Activated T-helper 1 cell treated with anti-CD3 and anti-CD28 coated beads, Interleukin-12 subunit alpha, Interleukin-12 subunit beta, Interleukin-2, Interleukin-4 antibody, amounts not matched to agents 30 ng/mL and 10 ng/mL and 1 ng/mL, durations not matched to agents 14 hours and 24 hours and 36 hours (primary cell): ENCODE data around the gene MED12L. TPM values are rescaled to one million over a fixed set of nuclear protein-coding genes. Genes with fewer than 3 reads are reported as not detected.
"Not testable (repeated sequence)": the region's sequence is repeated elsewhere in the genome, so short reads cannot be mapped to it uniquely, and the experiment has no call there.

Experiments
- DNase-seq: peaks from one replicate; pipeline ENCODE4 v3.0.0; 2021; ENCODE audit warnings: low spot score
- H3K27ac Mint-ChIP-seq: one replicate; pipeline ENCODE4 v1.8.0; 2021; ENCODE audit warnings: mild to moderate bottlenecking, mixed read lengths
- H3K27me3 Mint-ChIP-seq: one replicate; pipeline ENCODE4 v1.8.0; 2022; ENCODE audit warnings: mild to moderate bottlenecking, moderate library complexity, mixed read lengths; ENCODE audit not compliant: insufficient read depth
- H3K36me3 Mint-ChIP-seq: one replicate; pipeline ENCODE4 v1.8.0; 2021; ENCODE audit warnings: low read depth, mixed read lengths
- H3K4me1 Mint-ChIP-seq: one replicate; pipeline ENCODE4 v1.8.0; 2021; ENCODE audit warnings: low read depth, mixed read lengths
- H3K4me3 Mint-ChIP-seq: one replicate; pipeline ENCODE4 v1.8.0; 2021; ENCODE audit warnings: mild to moderate bottlenecking, moderate library complexity, mixed read lengths
- H3K9me3 Mint-ChIP-seq: one replicate; pipeline ENCODE4 v1.8.0; 2021; ENCODE audit warnings: mixed read lengths
- intact Hi-C: fragments of 100-400 bp; cut with micrococcal nuclease; formaldehyde crosslinking; loops from one replicate; pipeline ENCODE4 v1.15.1; 2024
- total RNA-seq: library from RNA; stranded (reverse); gene quantifications from 2 replicates; pipeline ENCODE4 v1.2.3, GENCODE V29; 2022

MED12L gene
- total RNA-seq, 1 donor from 2014 or later, result 5.1 TPM

DNA sequence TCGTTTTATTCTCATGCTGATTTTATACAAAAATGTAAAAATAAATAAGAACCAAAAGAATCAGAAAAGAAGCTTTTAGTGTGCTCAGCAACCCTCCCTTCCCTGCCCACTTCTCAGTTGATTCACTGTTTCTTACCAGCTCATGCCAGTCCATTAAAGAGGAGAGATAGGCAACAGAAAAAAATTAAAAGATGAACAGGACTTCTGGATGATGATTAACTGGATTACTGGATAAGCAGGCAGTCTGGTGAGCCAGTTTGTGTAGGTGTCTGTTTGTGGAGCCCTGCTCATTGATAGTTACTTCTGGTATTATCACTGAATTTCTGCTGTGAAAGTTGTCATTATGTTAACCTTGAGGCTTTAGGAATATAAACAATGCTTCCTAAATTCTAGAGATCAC, 132.7 kb downstream of the MED12L start:
- no peak overlapping the region for H3K4me3 Mint-ChIP-seq
- H3K4me1 Mint-ChIP-seq, result peaks cover 15% of the 10 kb centered on the region
- H3K27me3 Mint-ChIP-seq, result no peaks in the 10 kb centered on the region
- H3K27ac Mint-ChIP-seq, result no peak overlapping the region
- H3K9me3 Mint-ChIP-seq, result peaks cover 21% of the 10 kb centered on the region
- H3K36me3 Mint-ChIP-seq, result peaks cover 37% of the 10 kb centered on the region
- DNase-seq, result no peak
- intact Hi-C loops, result no loop called here

DNA sequence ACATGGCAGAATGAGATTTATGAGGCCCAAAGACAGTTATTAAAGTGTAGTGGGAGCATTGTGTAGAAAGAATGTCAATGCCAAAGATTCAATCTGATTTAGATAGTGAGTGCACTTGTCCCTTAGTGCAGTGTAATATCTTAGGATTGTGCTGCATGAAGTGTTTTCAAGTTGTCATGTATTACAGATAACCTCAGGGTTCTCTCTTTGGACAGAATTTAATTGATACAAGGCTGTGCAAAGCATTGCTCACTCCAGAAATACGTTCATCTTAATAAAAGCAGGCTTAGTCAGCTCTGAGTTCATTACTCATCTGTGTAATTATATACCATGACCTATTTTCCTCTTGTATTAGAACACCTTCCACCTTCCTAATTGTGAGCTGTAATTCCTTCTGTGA, 133.6 kb downstream of the MED12L start:
- peaks cover 35% of the 10 kb centered on the region for H3K36me3 Mint-ChIP-seq
- no peak overlapping the region for H3K4me3 Mint-ChIP-seq
- H3K27ac Mint-ChIP-seq, result no peak overlapping the region
- intact Hi-C loops, result no loop called here
- no peak for DNase-seq
- peaks cover 15% of the 10 kb centered on the region for H3K4me1 Mint-ChIP-seq
- H3K27me3 Mint-ChIP-seq, result no peaks in the 10 kb centered on the region
- H3K9me3 Mint-ChIP-seq, result peaks cover 25% of the 10 kb centered on the region

DNA sequence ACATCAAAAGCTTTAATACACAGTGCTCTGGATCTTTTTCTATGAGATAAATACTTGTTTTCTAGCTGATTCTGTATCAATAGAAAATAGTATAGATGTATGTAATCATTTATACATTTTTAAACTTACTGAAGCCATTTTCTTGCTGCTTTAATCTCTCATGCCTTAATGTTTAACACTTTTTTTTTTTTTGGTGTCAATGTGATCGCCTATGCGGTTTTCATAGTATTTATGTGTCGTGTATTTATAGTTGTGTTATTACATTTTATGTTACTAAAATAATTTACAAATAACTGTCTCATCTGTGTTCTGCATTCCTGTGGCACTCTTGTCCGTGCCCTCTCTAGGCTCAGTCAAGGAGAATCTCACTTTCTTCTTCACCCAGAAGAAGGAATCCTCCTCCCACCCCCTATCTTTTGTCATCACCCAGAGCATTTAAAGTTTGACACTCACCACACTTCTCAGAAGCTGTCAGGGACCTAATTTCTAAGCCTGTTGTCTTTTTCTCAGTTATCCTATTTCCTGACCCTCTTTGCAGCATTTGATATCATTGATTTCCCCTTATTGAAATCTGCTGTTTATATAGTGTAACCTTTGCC, 138.9 kb downstream of the MED12L start:
- no peak for DNase-seq
- Mint-ChIP-seq H3K27me3 (no peaks in the 10 kb centered on the region), H3K27ac (no peak overlapping the region), H3K36me3 (peaks cover 37% of the 10 kb centered on the region), H3K4me1 (peaks cover 46% of the 10 kb centered on the region), H3K9me3 (peaks cover 25% of the 10 kb centered on the region), H3K4me3 (no peak overlapping the region)
- intact Hi-C loops, result no loop called here

DNA sequence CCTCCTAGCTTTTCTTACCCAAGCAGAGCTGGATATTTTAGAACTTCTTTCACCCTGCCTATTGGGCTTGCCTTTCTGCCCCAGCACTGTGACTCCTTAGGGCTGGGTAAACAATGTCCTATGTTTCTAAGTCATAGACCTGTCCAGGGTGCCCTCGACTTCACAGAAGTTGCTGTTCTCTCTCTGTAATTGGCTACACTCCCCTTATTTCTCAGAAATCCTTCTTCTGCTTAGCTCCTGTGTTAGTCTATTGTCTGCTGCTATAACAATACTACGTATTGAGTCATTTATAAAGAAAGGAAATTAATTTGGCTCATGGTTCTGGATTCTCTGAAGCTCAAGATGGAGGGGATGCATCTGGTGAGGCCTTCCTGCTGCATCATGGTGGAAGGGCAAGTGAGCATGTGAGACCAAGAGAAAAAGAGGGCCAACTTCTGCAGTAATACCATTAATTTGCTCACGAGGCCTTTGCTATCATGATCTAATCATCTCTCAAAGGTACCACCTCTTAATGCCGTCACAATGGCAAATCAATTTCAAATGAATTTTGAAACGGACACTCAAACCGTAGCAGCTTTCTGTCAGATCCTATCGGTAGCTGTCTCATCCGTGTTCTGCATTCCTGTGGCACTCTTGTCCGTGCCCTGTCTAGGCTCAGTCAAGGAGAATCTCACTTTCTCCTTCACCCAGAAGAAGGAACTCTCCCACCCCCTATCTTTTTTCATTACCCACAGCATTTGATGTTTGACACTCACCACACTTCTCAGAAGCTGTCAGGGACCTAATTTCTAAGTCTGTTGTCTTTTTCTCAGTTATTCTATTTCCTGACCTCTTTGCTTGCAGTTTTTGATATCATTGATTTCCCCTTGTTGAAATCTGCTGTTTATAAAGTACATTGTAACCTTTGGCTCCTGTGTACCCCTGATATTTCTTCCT, 139.8 kb downstream of the MED12L start:
- Mint-ChIP-seq H3K4me3 (no peak overlapping the region), H3K27me3 (no peaks in the 10 kb centered on the region), H3K36me3 (peaks cover 33% of the 10 kb centered on the region), H3K4me1 (peaks cover 48% of the 10 kb centered on the region), H3K27ac (peak overlapping the region; percentile 69), H3K9me3 (peaks cover 25% of the 10 kb centered on the region)
- DNase-seq, result no peak
- intact Hi-C loops, result no loop called here

DNA sequence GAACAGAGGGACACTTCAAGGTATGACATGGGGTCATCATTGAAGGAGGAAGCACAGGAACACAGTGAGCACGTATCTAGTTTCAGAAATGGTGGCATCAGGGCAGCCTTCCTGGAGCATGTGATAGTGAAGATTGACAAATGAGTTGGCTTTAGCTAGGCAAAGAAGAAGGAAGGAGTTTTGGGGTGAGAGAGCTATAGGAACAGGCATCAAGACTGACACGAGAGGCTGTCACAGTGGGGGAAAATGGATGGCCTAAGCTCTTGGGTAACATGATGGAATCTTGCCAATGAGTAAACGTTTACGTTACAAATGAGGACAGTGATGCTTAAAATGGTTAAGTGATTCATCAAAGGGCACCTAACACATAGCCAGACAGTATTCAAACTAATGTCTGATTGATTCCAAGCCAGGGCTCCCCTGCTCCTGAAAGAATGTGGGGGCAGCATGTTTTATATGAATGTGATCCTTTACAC, 140.7 kb downstream of the MED12L start:
- peaks cover 28% of the 10 kb centered on the region for H3K36me3 Mint-ChIP-seq
- intact Hi-C loops, result no loop called here
- peaks cover 56% of the 10 kb centered on the region for H3K4me1 Mint-ChIP-seq
- H3K4me3 Mint-ChIP-seq, result no peak overlapping the region
- H3K9me3 Mint-ChIP-seq, result peaks cover 18% of the 10 kb centered on the region
- H3K27ac Mint-ChIP-seq, result peak overlapping the region; percentile 62
- no peak for DNase-seq
- H3K27me3 Mint-ChIP-seq, result no peaks in the 10 kb centered on the region

DNA sequence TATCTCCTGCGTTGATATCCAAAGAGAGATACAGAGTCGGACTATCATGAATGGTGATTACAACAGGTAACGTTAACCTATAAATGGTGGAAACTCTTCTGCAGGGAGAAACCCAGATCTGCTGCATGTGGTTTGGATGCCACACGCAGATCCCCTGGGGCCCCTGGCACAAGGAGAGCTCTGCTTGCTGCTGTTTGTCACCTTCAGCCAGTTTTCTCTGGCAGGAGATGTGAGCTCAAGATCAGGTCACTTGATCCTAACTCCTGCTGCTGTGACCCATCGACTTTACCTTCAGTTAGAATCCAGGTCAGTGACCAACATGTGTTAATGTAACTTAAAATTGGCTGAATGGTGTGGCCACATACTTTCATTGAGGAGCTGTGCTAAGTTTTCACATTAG, 141.4 kb downstream of the MED12L start:
- Mint-ChIP-seq H3K9me3 (peaks cover 15% of the 10 kb centered on the region), H3K36me3 (peaks cover 22% of the 10 kb centered on the region), H3K27ac (no peak overlapping the region), H3K4me3 (no peak overlapping the region), H3K27me3 (no peaks in the 10 kb centered on the region), H3K4me1 (peaks cover 61% of the 10 kb centered on the region)
- DNase-seq, result no peak
- intact Hi-C loops, result loop anchor here (1.0 kb wide), 8 partner anchors 16 to 612 kb away; partner anchors contain the start of genes GPR171 and P2RY14

DNA sequence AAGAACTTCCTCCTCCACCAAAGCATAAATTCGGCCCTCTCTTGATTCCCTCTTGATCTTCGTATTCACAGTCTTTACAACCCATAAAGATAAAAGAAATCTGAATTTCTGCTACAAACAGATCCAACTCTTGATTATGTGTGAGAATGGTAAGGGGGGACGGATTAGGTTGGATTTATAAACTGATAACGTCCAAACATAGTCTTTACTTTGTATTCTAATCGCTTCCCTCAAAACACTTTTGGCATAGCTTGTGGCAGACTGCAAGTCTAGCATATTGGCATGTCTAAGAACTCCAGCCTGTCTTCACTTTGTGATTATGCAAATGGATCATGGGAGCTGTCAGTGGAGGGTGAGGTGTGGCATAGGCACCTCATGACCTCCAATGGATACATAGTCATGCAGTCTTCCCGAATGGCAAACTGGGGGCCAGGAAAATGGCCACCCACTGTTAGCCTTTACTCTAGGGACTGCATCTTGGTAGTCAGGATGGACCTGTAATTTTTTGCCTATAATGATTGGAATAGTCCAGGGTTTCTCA, 141.9 kb downstream of the MED12L start:
- Mint-ChIP-seq H3K9me3 (peaks cover 10% of the 10 kb centered on the region), H3K4me1 (peaks cover 61% of the 10 kb centered on the region), H3K4me3 (peak overlapping the region; percentile 11), H3K27me3 (no peaks in the 10 kb centered on the region), H3K27ac (peak overlapping the region; percentile 20), H3K36me3 (peaks cover 17% of the 10 kb centered on the region)
- DNase-seq, result no peak
- intact Hi-C loops, result loop anchor here (1.0 kb wide), 8 partner anchors 16 to 612 kb away; partner anchors contain the start of genes GPR171 and P2RY14

DNA sequence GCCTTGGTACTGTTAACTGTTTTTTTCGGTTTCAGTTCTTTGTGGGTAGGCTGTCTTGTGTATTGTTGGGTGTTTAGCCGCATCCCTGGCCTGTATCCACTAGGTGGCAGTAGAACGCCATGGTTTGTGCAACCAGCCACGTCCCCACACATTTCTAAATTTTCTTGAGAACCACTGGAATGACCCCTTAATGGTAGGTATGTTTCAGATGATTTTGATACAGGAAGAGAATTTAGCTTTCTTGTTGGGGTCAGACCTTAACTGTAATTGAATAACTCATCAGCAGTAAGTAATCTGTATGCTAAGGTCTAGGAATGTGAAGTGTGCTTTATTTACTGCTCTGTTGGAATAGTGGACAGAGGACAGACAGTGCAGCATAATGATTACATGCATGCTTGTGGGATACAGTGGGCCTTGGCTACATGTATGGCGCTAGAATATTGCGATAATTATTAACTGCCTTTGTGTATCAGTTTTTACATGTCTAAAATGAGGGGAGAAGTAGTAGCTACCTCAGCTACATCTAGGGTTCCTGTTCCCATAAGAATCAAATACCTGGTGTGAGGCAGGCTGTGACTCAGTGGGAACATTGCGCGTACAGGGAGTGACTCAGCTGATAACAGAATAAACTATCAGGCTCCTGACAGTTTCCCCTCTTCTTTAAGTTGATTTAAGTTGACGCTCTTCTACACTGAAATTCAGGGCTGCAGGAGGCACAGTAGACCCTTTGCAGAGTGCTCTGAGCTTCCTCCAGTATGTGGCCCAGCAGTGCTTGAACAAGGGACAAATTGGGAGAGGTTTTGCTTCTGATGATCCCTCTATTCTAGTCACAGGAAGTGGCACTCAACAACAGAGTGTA, 142.6 kb downstream of the MED12L start:
- Mint-ChIP-seq H3K36me3 (peaks cover 11% of the 10 kb centered on the region), H3K27me3 (no peaks in the 10 kb centered on the region), H3K4me1 (peaks cover 61% of the 10 kb centered on the region), H3K27ac (peak overlapping the region; percentile 82), H3K9me3 (peaks cover 3% of the 10 kb centered on the region), H3K4me3 (peak overlapping the region; percentile 27)
- intact Hi-C loops, result loop anchor here (1.0 to 2.0 kb wide), 9 partner anchors 17 to 611 kb away; partner anchors contain the start of genes GPR171 and P2RY14
- peak; percentile 75 for DNase-seq

DNA sequence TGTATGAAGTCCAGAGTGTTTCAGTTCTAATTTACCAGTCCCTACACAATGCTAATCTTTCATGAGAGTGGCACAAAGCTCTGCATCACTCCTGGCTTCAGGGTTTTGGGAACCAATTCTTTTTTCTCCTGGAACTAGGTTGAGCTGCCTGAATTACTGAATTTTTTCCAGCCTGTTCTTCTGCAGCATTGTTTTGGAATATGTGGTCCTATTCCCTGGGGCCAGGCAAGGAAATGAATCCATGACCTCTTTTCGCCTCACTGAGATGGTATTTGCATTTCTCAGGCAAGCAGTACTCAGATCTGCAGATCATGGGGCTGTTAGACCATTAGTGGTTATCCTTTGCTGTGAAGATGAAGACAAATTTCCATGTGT, 143.2 kb downstream of the MED12L start:
- H3K27ac Mint-ChIP-seq, result peak overlapping the region; percentile 82
- no peaks in the 10 kb centered on the region for H3K27me3 Mint-ChIP-seq
- DNase-seq, result no peak
- peak overlapping the region; percentile 27 for H3K4me3 Mint-ChIP-seq
- no peaks in the 10 kb centered on the region for H3K9me3 Mint-ChIP-seq
- H3K36me3 Mint-ChIP-seq, result peaks cover 8% of the 10 kb centered on the region
- intact Hi-C loops, result loop anchor here (2.0 kb wide), 1 partner anchor 240 kb away; no protein-coding TSS in a partner anchor
- H3K4me1 Mint-ChIP-seq, result peaks cover 61% of the 10 kb centered on the region

DNA sequence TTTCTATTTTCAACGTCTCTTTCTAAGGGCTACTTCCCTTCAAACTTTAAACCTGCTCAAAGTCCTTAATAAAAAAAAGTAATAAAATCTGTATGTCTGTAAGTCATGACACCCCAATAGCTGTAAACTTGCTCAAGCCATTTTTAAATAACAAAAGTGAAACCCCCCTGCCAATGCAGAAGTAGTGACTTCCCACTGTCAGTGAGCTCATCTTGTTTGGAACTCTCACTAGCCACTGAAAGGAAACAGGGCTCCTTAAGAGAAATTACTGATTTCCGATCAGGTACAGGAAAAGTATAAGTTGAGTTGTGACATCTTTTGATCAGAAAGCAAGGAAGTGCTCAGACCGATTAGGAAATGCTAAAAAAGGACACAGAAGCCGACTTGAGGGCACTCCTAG, 145.2 kb downstream of the MED12L start:
- no peaks in the 10 kb centered on the region for H3K27me3 Mint-ChIP-seq
- H3K27ac Mint-ChIP-seq, result peak overlapping the region; percentile 24
- no peak for DNase-seq
- peak overlapping the region; percentile 6 for H3K4me3 Mint-ChIP-seq
- intact Hi-C loops, result no loop called here
- no peaks in the 10 kb centered on the region for H3K9me3 Mint-ChIP-seq
- H3K36me3 Mint-ChIP-seq, result peaks cover 4% of the 10 kb centered on the region
- H3K4me1 Mint-ChIP-seq, result peaks cover 52% of the 10 kb centered on the region

DNA sequence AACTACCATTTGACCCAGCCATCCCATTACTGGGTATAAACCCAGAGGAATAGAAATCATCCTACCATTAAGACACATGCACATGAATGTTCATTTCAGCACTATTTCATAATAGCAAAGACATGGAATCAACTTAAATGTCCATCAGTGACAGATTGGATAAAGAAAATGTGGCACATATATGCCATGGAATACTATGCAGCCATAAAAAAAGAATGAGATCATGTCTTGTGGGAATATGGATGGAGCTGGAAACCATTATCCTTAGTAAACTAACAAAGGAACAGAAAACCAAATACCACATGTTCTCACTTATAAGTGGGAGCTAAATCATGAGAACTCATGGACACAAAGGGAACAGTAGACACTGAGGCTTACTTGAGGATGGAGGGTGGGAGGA, 146.9 kb downstream of the MED12L start:
- H3K4me3 Mint-ChIP-seq, DNase-seq, H3K27ac Mint-ChIP-seq, H3K36me3 Mint-ChIP-seq, intact Hi-C loops, H3K27me3 Mint-ChIP-seq, H3K9me3 Mint-ChIP-seq: not testable (repeated sequence)
- H3K4me1 Mint-ChIP-seq, result peaks cover 34% of the 10 kb centered on the region

DNA sequence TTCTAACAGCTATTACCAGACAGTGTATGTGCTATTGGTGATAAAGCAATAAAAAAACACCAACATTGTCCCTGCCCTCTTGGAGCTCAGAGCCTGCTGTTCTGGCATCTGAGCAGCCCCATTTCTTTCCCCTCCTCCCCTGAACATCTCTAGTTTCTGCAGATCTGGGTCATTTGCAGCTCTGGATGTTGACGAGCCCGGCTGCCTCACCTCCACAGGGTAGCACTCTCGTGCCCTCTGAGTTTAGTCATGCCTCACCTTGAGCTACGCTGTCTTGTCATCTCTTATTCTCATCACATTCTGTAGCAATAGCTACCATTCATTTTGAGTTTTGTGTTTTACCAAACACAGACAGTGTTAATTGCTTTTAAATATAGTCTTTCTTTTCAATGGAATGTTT, 147.5 kb downstream of the MED12L start:
- DNase-seq, result no peak
- Mint-ChIP-seq H3K4me3 (no peak overlapping the region), H3K27me3 (peaks cover 2% of the 10 kb centered on the region)

More for the DNA sequence above, 147.5 kb downstream of the MED12L start:
- Mint-ChIP-seq H3K27ac (no peak overlapping the region), H3K9me3 (no peaks in the 10 kb centered on the region), H3K4me1 (peaks cover 28% of the 10 kb centered on the region), H3K36me3 (peaks cover 3% of the 10 kb centered on the region)
- intact Hi-C loops, result no loop called here
